Prostate gland (tissue), 2 donors: ENCODE measurements around the gene RPL19. TPM values are rescaled to one million over a fixed set of nuclear protein-coding genes. Genes with fewer than 3 reads are reported as not detected.

Experiments
- DNase-seq: peaks from one replicate; pipeline ENCODE4 v3.0.0-alpha.2; 2019; ENCODE audit warnings: low spot score
- H3K27ac ChIP-seq, 2 donors: fragments of 200-600 bp; sonication (generic); 2 replicates each; pipeline ENCODE4 v1.5.1; 2017 to 2019
- H3K27me3 ChIP-seq: fragments of 200-600 bp; sonication (generic); replicated peaks from 2 replicates; pipeline ENCODE4 v1.5.1; 2019; ENCODE audit not compliant: insufficient read depth
- H3K36me3 ChIP-seq, 2 donors: fragments of 200-600 bp; sonication (generic); 1 replicate in 1 of 2; 2 replicates in 1 of 2; pipeline versions ENCODE4 v1.5.1 to v1.8.1; 2017 to 2019
- H3K4me1 ChIP-seq: fragments of 200-600 bp; sonication (generic); replicated peaks from 2 replicates; pipeline ENCODE4 v1.5.1; 2019
- H3K4me3 ChIP-seq, 2 donors: fragments of 200-600 bp; sonication (generic); 2 replicates each; pipeline ENCODE4 v1.5.1; 2017 to 2019
- H3K9me3 ChIP-seq: fragments of 200-600 bp; sonication (generic); 2 replicates; pipeline ENCODE4 v1.5.1; 2017
- CTCF ChIP-seq, 4 experiments: fragments of 200-600 bp in 2 of 4; fragments of 450-650 bp in 2 of 4; sonication (generic) in 2 of 4; IDR thresholded peaks; 1 replicate in 3 of 4; 2 replicates in 1 of 4; pipeline ENCODE4 v1.5.1; 2016 to 2019; ENCODE audit warnings: antibody characterized with exemption in 4 of 4, mild to moderate bottlenecking in 2 of 4, moderate library complexity in 2 of 4
- POLR2A ChIP-seq: fragments of 450-650 bp; IDR thresholded peaks from one replicate; pipeline ENCODE4 v1.6.1; 2016; ENCODE audit warnings: antibody characterized with exemption, mild to moderate bottlenecking
- POLR2AphosphoS5 ChIP-seq: sonication (generic); formaldehyde crosslinking; IDR thresholded peaks from one replicate; pipeline ENCODE4 v1.6.1; 2017; ENCODE audit warnings: antibody characterized with exemption
- WGBS: methylation state at CpG from one replicate; pipeline ENCODE4 v1.1.5; 2018; 5-methylcytosine and 5-hydroxymethylcytosine counted together
- intact Hi-C: fragments of 100-400 bp; cut with DNase I; formaldehyde crosslinking; loops from one replicate; pipeline ENCODE4 v1.14.2; 2022
- total RNA-seq, 2 donors: library from RNA; depleted of rRNA; stranded (reverse); fragments of >200 nt; gene quantifications; one replicate each; pipeline ENCODE4 v1.1.0, GENCODE V29; 2016

The RPL19 gene
- total RNA-seq, 2 donors from 2014 or later = 2,194 to 3,634 TPM

GRCh38 chr17:39209317-39210092, 9.4 kb downstream of the RPL19 start:
- Histone ChIP-seq H3K36me3 (peaks cover under 1 to 4% of the 10 kb centered on the region in 2 donors), H3K4me1 (peaks cover 17% of the 10 kb centered on the region), H3K4me3 (peak overlapping the region; percentile 18 to 28), H3K27me3 (no peaks in the 10 kb centered on the region), H3K27ac (peak overlapping the region; percentile 59 to 70), H3K9me3 (no peaks in the 10 kb centered on the region)
- intact Hi-C loops = loop anchor here (5.0 kb wide), 1 partner anchor 33 kb away; no protein-coding TSS in a partner anchor
- TF ChIP-seq POLR2A (peak; percentile 67), CTCF (IDR thresholded peaks at IDR 0.05) (peak in 1 of 4 experiments; percentile 5), POLR2AphosphoS5 (peak; percentile 94)
- peak; percentile 94 for DNase-seq
- WGBS = under 1% methylated on average over 34 of the region's 39 CpGs

- Histone ChIP-seq H3K27me3 (no peaks in the 10 kb centered on the region), H3K4me3 (peak overlapping the region; percentile 18 to 28), H3K27ac (peak overlapping the region; percentile 59 to 70), H3K36me3 (no peaks in the 10 kb centered on the region), H3K9me3 (no peaks in the 10 kb centered on the region), H3K4me1 (peaks cover 17% of the 10 kb centered on the region)
- no peak for DNase-seq
- 18% methylated on average over 22 of the region's 22 CpGs for WGBS
- intact Hi-C loops = no loop called here
- TF ChIP-seq POLR2A (no peak), CTCF (IDR thresholded peaks at IDR 0.05) (no peak), POLR2AphosphoS5 (no peak)
Observed at GRCh38 chr17:39210093-39210434, 10.0 kb downstream of the RPL19 start.

GRCh38 chr17:39212195-39212810, 12.2 kb downstream of the RPL19 start:
- peak overlapping the region; percentile 26 to 36 for H3K27ac ChIP-seq

GRCh38 chr17:39212841-39213480, 12.9 kb downstream of the RPL19 start:
- peak overlapping the region; percentile 4 to 36 for H3K27ac ChIP-seq
- intact Hi-C loops = no loop called here
- TF ChIP-seq CTCF (IDR thresholded peaks at IDR 0.05) (no peak), POLR2AphosphoS5 (peak; percentile 82), POLR2A (no peak)
- peaks cover 17% of the 10 kb centered on the region for H3K4me1 ChIP-seq
- H3K4me3 ChIP-seq = no peak overlapping the region
- H3K27me3 ChIP-seq = no peaks in the 10 kb centered on the region
- 41% methylated on average over 16 of the region's 16 CpGs for WGBS
- peak; percentile 82 for DNase-seq
- no peaks in the 10 kb centered on the region for H3K36me3 ChIP-seq
- no peaks in the 10 kb centered on the region for H3K9me3 ChIP-seq

More at GRCh38 chr17:39212195-39212810, 12.2 kb downstream of the RPL19 start:
- 77% methylated on average over 11 of the region's 11 CpGs for WGBS
- Histone ChIP-seq H3K36me3 (no peaks in the 10 kb centered on the region), H3K9me3 (no peaks in the 10 kb centered on the region), H3K4me3 (no peak overlapping the region), H3K4me1 (peaks cover 17% of the 10 kb centered on the region), H3K27me3 (no peaks in the 10 kb centered on the region)
- DNase-seq = no peak
- intact Hi-C loops = no loop called here
- TF ChIP-seq CTCF (IDR thresholded peaks at IDR 0.05) (no peak), POLR2A (no peak), POLR2AphosphoS5 (no peak)
